ENCODE measurements around the gene MCM6.
"Not testable (repeated sequence)": the region's sequence is repeated elsewhere in the genome, so short reads cannot be mapped to it uniquely, and the experiment has no call there.

Gene MCM6

GRCh38 chr2:135876066-135876711 is at the start of gene MCM6:
Gene MCM6, minus strand, starts transcription at chr2:135876443. Its CDS starts 78 bp downstream, at chr2:135876365.
- DNase-seq (ENCODE audit: low spot score): peak; percentile 96

DNA sequence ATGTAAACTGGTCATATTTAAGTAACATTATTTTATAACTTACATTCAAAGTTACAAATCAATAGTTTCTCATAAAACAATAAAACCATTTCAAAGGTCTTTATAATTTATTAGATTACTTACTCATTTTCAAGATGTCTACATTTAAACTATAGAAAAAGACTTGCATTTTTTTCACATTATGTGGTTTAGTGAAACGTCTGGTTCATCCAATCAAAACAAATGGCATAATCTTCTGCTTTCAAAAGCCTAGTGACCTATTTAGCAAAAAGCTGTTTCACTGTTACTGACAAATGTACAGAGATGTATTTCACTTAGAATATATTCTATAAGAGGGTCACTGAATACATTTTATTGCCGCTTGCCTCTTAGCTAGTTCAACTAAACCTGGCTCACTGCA is 49.3 kb upstream of the MCM6 start:
- no peak for DNase-seq (ENCODE audit: low spot score)

DNA sequence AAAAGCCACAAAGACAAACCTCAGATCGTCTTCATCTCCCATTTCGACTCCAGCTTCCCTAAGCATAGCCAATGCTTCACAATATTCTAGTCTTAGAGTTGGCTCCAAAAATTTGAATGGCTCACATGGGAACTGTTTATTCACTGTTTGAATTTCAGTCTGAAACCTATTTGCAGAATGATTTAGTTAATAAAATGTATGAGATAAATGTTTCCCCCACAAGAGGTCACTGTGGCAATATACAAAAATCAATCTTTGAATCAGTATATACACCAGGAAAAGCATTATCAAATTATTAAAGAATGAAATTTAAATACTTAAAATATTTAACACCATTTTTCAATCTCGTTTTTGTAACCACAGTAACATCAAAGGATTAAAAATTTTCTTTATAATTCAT is 40.0 kb upstream of the MCM6 start:
- DNase-seq (ENCODE audit: low spot score): peak; percentile 8

DNA sequence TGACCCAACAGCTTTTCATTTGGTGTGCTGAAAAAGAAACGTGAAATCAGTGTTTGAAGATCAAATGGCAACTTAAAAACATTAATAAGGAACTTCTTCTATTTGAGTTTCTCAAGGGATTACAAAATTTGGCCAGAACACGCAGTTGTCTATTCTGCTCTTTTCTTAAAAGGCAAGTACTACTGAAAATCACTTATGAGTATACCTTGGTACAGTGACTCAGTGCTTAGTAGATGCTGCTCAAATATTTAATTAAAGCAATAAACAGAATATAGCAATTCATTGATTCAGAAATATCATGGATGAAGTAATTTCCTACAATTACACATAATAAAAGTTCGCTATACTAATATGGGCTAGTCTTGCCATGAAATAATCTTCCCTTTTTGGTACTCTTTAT is 38.2 kb upstream of the MCM6 start:
- no peak for DNase-seq (ENCODE audit: low spot score)

GRCh38 chr2:135913727-135914365 is 37.6 kb upstream of the MCM6 start:
- peak; percentile 42 for DNase-seq (ENCODE audit: low spot score)

DNA sequence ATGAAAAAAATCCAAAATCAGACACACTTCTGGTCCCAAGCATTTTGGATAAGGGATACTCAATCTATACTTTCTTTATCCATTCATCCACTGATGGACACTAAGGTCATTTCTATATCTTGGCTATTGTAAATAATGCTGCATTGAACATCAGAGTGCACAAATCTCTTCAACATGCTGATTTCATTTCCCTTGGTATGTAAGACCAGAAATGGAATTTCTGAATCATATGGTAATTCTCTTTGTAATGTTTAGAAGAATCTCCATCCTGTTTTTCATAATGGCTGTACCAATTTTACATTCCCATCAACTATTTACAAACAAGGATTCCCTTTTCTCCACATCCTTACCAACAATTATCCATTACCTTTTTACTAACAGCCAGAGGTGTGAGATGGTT is 33.7 kb upstream of the MCM6 start:
- DNase-seq (ENCODE audit: low spot score): no peak

GRCh38 chr2:135905679-135906078 is 29.4 kb upstream of the MCM6 start:
- DNase-seq (ENCODE audit: low spot score): no peak

DNA sequence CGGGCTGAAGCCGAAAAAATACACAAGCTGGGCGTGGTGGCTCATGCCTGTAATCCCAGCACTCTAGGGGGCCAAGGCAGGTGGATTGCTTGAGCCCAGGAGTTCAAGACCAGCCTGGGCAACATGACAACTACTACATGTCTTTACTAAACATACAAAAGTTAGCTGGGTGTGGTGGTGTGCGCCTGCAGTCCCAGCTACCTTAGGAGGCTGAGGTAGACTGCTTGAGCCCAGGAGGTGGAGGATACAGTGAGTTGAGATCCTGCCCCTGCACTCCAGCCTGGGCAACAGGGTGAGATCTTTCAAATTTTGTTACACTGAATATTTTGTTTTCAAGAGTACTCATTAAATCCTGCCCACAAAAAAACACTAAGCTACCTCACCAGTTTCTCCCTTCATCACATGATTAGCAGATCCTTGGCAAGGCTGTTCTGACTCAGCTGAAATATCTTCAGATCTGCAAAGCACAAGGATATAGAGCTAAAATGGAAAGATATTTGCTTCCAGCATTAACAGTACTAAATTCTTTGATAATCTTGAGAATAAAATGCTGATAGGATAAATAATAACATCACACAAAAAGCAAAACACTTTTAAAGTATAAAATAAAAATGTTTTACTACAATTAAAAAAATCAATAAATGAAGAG is 28.2 kb upstream of the MCM6 start:
- DNase-seq (ENCODE audit: low spot score): peak; percentile 35

DNA sequence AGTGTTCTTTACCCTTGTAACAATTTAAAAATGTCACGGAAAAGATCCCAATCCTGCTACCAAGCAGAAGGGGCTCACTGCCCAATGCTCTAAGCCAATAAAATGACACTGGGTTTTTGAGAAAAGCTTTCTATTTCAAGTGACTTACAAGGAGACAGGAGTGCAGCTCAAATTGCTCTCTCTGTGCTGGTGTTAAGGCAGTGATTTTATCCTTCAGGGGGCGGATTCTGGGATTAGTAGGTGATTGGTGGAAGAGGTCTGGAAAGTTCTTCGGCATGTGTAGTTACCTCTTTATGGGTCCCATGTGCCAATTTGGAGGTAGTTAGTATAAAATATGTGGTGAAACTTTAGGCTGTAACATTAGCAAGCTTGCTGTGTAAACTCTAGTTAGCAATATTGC is 27.4 kb upstream of the MCM6 start:
- DNase-seq (ENCODE audit: low spot score): no peak

DNA sequence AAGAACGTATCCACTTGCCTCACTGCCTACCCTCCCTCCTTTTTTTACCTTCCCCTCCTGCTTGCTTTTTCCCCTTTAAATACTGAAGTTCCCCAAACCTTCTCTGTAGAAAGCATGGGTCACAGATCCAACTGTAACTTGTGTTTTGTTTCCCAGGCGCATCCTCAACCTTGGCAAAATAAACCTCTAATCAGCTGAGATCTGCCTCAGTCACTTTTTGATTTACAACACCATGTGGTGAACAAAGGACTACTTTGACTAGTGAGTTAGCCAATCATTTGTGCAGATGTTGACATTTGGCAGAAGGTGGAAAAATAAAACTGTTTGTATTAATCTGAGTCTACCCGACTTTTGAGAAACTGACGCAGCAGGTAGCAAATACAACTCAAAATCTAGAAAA is 23.3 kb upstream of the MCM6 start:
- no peak for DNase-seq (ENCODE audit: low spot score)

GRCh38 chr2:135898234-135898786 is 22.1 kb upstream of the MCM6 start:
- DNase-seq (ENCODE audit: low spot score): no peak

DNA sequence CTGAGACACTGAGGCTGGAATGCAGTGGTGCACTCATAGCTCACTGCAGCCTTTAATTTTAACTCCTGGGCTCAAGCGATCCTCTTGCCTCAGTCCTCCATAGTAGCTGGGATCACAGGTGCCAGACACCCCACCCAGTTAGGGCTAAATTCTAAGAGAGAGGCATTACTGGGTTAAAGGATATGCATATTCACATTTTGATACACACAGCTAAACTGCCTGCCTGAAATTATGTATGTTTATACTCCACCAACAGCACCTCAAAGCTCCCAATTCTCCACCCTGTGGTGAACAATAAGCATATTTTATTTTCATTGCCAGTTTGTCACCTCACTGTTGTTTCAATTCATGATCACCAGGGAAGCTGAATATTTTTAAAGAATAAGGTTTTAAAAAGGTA is 18.7 kb upstream of the MCM6 start:
- no peak for DNase-seq (ENCODE audit: low spot score)

- no peak for DNase-seq (ENCODE audit: low spot score)
Observed at GRCh38 chr2:135893374-135893794, 17.1 kb upstream of the MCM6 start.

DNA sequence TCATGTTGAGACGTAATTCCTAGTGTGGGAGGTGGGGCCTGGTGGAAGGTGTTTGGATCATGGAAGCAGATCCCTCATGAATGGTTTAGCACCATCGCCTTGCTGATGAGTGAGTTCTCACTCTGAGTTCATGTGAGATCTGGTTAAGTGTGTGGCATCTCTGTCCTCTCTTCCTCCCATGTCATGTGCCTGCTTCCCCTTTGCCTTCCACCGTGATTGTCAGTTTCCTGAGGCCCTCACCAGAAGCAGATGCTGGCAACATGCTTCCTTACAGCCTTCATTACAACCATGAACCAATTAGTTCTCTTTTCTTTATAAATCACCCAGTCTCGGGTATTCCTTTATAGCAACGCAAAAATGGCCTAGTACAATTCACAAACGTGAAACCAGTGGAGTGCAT is 14.6 kb upstream of the MCM6 start:
- DNase-seq (ENCODE audit: low spot score): no peak

GRCh38 chr2:135890149-135890548 is 13.9 kb upstream of the MCM6 start:
- DNase-seq (ENCODE audit: low spot score): no peak

GRCh38 chr2:135888587-135888986 is 12.3 kb upstream of the MCM6 start:
- not testable (repeated sequence) for DNase-seq (ENCODE audit: low spot score)

DNA sequence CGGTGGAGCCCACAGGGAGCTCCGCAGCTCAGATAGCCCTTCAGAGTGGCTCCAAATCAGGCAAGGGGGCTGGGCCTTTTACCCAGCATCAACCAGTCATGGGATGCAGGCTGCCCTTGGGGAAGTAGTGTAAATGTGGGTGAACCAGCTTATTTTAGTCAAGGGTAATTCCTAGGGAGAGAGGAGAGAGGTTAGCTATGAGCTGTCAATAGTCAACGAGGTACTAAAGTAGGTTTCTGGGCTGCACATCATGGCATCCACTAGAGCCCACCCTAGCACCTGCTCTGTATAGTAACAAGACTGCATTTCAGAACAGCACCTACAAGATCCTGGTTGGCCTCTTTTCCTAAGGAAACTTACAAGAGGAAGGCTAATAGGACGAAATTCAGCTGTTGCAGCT is 9.5 kb upstream of the MCM6 start:
- DNase-seq (ENCODE audit: low spot score): no peak

DNA sequence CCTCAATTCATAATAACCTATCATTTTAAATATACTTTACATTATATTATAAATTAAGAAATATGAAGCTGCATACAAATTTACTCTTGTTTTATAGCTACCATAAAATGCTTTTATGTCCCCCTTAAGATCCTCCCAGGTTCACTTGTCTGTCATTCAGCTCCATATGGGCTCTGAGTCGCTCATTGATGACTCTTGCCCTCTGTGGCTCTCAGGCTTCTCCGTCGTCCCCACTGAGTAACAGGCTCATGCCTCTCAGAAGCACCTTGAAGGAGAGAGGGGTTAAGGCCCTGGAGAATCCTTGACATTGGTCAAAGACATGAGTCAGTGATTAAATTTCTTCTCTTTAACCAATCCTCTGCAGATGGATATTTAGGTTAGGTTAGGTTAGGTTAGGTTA is 6.2 kb upstream of the MCM6 start:
- no peak for DNase-seq (ENCODE audit: low spot score)

GRCh38 chr2:135876770-135877169 is 527 bp upstream of the MCM6 start:
- not testable (repeated sequence) for DNase-seq (ENCODE audit: low spot score)

DNA sequence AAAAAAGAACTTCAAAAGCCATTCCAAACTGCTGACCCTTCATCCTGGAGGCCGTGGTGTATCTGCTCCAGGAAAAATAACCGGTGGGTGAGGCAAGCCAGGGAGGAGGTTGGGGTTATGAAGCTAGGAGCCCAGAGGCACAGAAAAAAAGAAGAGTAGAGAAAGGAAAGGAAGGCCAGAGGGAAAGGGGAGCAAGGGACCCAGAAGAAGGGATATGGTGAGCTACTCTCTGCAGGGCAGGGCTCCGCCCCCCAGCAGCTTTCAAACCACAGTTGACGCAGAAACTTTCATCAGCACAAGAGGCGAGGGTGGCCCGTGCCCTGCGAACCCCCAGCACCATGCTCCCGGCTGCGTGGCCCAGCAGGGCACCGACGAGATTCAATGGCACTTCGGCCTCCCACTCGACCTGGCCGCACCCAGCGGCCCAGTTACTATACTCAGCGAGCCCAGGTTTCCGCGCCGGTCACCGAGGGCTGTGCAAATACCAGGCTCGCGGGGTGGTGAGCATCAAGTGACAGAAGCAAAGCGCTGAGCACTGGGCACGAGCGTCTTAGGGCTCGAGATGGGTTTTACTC is 665 bp downstream of the MCM6 start:
- peak; percentile 13 for DNase-seq (ENCODE audit: low spot score)

GRCh38 chr2:135874777-135875365 is 1.4 kb downstream of the MCM6 start:
- DNase-seq (ENCODE audit: low spot score): no peak

DNA sequence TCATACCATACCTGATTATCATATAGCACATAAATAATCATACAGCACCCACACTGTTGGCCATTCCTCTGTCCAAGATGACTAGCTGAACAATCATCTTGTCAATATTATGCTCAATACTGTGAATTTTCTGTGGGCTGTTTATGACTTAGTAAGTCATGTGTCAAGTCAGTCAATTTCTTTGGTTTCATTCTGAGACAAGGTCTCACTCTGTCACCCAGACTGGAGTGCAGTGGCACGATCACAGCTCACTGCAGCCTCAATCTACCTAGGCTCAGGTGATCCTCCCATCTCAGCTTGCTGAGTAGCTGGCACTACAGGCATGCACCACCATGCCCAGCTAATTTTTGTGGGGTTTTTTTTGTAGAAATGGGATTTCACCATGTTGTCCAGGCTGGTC is 5.7 kb downstream of the MCM6 start:
- DNase-seq (ENCODE audit: low spot score): no peak

GRCh38 chr2:135863233-135863632 is 13.0 kb downstream of the MCM6 start:
- DNase-seq (ENCODE audit: low spot score): no peak
